NCI-H1436 (cell line): ENCODE measurements around the gene WDFY4.
"Not testable (repeated sequence)": the region's sequence is repeated elsewhere in the genome, so short reads cannot be mapped to it uniquely, and the experiment has no call there.

Experiments
- DNase-seq: peaks from one replicate; lab custom pipeline; 2025; lab: John Stamatoyannopoulos, UW

The WDFY4 gene

GRCh38 chr10:48684792-48685623 lies at the start of gene WDFY4:
Gene WDFY4 (plus strand): TSS chr10:48684873. CDS start chr10:48709733, 24,860 bp downstream.
- no peak for DNase-seq

GRCh38 chr10:48634984-48635557 lies 49.6 kb upstream of the WDFY4 start:
- no peak for DNase-seq

GRCh38 chr10:48636231-48636630 lies 48.4 kb upstream of the WDFY4 start:
- no peak for DNase-seq

GRCh38 chr10:48636901-48637300 lies 47.8 kb upstream of the WDFY4 start:
- no peak for DNase-seq

- no peak for DNase-seq
These were observed 46.5 kb upstream of the WDFY4 start for GRCh38 chr10:48638158-48638557.

- no peak for DNase-seq
These were observed 45.7 kb upstream of the WDFY4 start for GRCh38 chr10:48638739-48639527.

- no peak for DNase-seq
These were observed 45.0 kb upstream of the WDFY4 start for GRCh38 chr10:48639632-48640031.

- DNase-seq = no peak
These were observed 44.3 kb upstream of the WDFY4 start for GRCh38 chr10:48640326-48640725.

GRCh38 chr10:48641099-48641690 lies 43.5 kb upstream of the WDFY4 start:
- DNase-seq = not testable (repeated sequence)

- DNase-seq = no peak
These were observed 39.1 kb upstream of the WDFY4 start for GRCh38 chr10:48645600-48645999.

- not testable (repeated sequence) for DNase-seq
These were observed 37.6 kb upstream of the WDFY4 start for GRCh38 chr10:48647073-48647472.

- no peak for DNase-seq
These were observed 36.3 kb upstream of the WDFY4 start for GRCh38 chr10:48648172-48648942.

GRCh38 chr10:48649349-48649944 lies 35.2 kb upstream of the WDFY4 start:
- DNase-seq = no peak

- no peak for DNase-seq
These were observed 33.4 kb upstream of the WDFY4 start for GRCh38 chr10:48651293-48651692.

GRCh38 chr10:48651839-48652238 lies 32.8 kb upstream of the WDFY4 start:
- DNase-seq = no peak

GRCh38 chr10:48652344-48652743 lies 32.3 kb upstream of the WDFY4 start:
- DNase-seq = no peak

GRCh38 chr10:48653347-48653746 lies 31.3 kb upstream of the WDFY4 start:
- DNase-seq = no peak

GRCh38 chr10:48653944-48654698 lies 30.6 kb upstream of the WDFY4 start:
- DNase-seq = no peak

GRCh38 chr10:48655411-48656240 lies 29.0 kb upstream of the WDFY4 start:
- no peak for DNase-seq
